CD1c-positive myeloid dendritic cell (primary cell): ENCODE data around the gene NEXMIF.
"Not testable (repeated sequence)": the region's sequence is repeated elsewhere in the genome, so short reads cannot be mapped to it uniquely, and the experiment has no call there.

Experiments
- DNase-seq: peaks from one replicate; pipeline ENCODE4 v3.0.0-alpha.2; 2016; ENCODE audit errors: extremely low spot score

NEXMIF gene

DNA sequence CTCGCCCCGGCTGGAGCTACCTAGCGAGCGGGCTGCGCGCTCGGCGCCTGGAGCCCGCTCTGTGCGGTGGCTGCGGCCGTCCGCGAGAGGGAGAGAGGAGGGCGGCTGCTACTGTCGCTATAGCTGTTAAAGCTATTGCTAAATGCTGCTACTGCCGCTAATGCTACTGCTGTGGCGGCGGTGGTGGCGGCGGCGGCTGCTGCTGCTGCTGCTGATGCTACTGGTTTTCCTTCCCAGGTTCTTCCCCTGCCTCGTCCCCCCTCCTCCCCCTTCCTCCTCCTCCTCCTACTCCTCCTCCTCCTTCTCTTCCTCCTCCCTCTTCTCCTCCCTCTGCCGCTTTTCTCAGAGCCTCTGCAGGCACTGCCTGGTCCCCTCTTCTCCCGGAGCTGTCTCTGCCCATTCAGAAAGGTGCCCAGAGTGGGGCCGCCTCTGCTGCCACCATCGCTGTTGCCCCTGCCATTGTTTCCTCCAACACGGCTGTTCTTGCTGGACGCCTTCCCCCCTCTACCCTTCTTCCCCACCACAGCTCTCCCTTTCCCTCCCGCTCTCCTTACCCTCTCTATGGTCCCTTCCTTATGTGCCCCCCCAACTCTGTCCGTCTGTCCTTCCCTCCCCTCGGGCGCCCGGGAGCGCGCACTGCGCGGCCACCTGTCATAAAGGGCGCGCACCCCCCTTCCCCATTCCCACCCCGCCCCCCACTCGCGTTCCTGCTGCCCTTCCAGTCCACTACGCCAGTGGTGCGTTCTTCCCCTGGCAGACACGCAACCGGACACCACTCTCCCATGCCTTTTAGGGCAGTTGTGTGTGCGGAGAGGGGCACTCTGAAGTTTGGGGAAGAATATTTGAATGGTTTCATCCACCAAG is at the start of gene NEXMIF:
NEXMIF (minus strand) TSS at position 228 of the 864 bp plus-strand sequence.
- DNase-seq = no peak

DNA sequence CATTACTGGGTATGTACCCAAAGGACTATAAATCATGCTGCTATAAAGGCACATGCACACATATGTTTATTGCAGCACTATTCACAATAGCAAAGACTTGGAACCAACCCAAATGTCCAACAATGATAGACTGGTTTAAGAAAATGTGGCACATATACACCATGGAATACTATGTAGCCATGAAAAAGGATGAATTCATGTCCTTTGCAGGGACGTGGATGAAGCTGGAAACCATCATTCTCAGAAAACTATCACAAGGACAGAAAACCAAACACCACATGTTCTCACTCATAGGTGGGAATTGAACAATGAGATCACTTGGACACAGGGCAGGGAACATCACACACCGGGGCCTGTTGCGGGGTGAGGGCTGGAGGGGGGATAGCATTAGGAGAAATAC is 36.7 kb upstream of the NEXMIF start:
- not testable (repeated sequence) for DNase-seq

DNA sequence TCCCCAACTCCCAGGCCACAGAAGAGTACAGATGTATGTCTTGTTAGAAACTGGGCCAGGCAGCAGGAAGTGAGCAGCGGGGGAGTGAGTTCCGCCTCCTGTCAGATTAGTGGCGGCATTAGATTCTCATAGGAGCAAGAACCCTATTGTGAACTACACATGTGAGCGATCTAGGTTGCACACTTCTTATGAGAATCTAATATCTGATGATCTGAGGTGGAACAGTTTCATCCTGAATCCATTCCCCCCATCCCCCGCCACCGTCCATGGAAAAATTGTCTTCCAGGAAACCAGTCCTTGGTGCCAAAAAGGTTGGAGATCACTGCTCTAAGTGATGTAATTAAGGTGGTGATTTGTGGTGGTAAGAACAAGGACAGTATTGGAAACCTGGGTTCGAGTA is 24.5 kb upstream of the NEXMIF start:
- DNase-seq = no peak

DNA sequence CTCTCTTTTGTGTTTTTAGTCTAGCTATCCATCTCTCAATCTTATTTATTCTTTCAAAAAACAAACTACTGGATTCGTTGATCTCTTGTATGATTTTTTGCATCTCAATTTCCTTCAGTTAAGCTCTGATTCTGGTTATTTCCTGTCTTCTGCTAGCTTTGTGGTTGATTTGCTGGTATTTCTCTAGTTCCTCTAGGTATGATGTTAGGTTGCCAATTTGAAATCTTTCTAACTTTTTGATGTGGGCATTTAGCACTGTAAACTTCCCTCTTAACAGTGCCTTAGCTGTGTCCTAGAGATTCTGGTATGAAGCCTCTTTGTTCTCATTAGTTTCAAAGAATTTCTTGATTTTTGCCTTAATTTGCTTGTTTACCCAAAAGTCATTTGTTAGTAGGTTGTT is 15.2 kb upstream of the NEXMIF start:
- DNase-seq = no peak

DNA sequence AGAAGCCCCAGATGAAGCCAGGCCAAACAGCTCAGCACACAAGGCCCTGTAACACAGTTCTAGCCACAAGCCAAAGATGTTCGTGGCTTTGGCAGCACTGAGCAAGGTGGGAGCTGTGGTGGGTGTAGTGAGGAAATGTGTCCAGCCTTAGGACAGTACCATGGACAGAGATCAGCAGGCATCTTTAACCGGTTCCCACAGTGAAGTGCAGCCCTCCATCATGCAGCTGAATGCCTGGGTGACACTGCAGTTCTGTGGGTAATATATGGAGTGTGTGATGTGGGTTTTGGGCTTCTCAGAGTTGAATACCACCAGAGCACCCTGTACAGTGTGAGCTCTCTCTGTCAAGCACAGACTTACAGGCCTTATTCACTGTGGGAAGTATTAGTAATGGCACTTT is 6.0 kb upstream of the NEXMIF start:
- DNase-seq = no peak

DNA sequence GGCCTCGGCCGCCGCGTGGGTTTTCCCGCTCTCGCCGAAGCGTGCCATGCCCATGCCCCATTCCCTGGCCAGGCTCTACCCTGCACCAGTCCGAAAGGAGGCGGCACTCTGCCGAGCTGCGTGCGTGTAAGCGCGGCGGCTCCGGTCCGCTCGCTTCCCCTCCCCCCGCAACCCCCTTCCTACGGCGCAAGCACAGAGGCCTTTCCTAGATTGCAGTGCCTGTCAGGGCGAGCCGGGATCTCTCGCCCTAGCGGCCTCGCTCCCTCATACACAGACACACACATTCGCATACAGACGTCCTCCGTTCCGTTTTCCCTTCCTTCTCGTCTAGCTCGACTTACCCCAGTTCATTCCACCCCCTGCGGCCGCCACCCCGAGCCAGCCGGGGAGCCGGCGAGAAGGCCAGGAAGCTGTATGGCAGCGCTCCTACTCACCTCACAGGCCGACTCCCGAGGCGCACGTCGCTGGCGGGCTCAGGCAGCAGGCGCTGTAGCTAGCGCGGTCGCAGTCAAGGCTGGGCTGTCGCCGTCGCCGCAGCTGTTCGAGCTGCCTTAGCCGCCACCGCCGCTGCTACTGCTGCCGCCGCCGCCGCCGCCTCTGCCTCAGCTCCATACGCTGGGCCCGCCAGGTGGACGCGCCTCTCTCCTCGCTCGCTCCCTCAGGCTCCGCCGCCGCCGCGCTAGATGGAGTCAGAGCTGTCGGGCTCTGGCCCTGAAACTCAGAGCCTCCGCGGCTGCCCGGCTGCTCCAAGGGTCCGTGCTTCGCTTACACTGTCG is 615 bp downstream of the NEXMIF start:
- DNase-seq = no peak

DNA sequence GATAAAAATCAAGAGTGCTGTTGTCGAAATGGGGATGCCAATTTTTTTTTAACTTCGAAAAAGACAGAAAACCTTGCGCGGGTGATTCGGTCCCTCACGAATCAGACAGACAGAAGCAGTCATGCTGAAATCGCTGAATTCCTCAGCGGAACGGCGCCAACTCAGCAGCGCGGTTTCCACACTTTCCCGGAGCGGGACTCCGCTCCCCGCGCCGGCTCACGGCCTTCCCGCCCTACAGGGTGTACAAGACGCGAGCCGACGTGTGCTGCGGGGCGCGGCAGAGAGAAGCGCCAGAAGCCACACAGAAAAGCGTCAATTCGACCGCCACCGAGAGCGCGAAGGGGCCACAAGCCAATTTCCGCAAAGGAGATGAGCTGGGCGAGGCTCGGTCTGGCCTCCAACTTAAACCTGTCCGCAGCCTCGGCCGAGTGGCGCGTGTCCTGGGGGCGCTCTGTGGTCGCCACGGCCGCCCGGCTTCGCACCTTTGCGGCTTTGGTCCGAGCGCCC is 1.3 kb downstream of the NEXMIF start:
- DNase-seq = no peak

DNA sequence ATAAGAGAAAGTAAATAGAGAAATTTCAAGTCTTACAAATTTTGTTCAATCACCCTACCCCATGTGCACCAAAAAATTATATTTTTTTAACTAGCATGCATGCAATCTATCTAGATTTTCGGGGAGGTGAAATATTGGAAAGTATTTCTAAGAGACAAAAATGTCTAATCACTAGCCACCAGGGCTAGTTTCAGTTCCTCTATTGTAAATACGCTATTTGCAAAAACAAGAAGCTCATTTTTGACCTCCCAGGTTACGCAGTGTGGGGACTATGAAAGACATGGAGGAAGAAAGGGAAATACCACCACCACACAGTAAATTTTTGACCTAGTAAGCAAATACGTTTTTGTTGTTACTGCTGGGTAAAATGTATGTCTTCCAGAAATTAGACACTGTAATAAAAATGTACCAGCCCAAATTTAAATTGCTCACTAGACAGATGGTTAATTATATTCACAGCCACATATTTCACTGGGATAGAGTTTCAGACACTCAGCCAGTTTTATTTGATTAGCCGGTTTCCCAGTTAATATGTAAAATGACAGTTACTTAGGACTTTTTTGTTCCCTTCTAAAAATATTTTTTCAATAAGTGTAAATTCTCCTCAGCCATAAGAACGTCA is 2.2 kb downstream of the NEXMIF start:
- peak; percentile 34 for DNase-seq

DNA sequence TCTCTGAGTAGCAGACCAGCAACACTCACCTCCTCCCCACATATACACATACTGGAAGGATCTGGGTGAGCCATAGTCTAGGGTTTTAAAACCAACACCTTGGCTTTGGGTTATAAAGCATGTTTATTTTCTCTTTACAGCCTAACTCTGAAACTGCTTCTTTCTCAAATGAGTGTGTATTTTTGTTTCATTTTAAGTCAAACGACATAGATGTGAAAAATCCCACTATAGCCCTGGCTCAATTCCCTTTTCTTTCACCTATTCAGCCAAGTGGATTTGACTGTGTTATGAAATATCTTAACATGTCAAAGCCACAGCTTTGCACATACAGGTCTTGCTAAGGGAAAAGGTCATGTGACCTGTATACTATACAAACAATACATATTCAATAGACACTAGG is 13.8 kb downstream of the NEXMIF start:
- DNase-seq = no peak

DNA sequence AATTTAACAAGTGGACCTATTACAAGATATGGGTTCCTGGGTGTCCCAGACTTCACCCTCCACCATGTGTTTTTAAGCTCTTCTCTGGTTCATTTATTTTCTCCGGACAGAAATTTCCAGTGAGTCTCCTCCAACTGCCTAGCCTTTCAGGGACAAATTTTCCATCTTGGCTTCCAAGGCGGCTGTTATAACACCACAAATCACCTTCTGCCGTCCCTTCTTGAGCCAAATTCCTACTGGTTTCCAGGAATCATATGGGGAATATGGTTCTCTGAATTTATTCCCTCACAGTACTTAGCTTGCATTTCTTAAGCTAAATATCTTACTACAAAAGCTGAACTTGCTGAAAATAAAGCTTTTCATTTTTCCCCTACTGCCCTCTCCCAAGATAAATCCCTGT is 18.8 kb downstream of the NEXMIF start:
- no peak for DNase-seq

DNA sequence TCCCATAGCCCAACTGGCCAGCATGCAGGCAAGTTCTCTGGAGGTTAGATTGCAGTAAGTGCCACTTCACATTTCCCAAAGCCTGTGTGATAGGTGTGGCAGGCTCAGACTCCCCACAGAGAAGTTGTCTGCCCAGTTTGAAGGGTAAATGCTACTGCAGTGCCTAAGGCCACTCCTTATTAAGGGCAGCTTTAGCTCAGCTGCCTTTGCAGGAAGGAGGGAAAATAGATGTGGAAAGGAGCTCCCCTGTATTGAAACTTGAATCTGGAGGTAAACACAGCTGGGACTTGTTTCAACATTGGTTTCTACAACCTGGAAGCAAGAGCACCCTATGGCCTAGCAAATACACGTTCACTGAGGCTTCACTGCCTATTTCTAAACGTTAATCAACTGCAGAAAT is 22.4 kb downstream of the NEXMIF start:
- no peak for DNase-seq

DNA sequence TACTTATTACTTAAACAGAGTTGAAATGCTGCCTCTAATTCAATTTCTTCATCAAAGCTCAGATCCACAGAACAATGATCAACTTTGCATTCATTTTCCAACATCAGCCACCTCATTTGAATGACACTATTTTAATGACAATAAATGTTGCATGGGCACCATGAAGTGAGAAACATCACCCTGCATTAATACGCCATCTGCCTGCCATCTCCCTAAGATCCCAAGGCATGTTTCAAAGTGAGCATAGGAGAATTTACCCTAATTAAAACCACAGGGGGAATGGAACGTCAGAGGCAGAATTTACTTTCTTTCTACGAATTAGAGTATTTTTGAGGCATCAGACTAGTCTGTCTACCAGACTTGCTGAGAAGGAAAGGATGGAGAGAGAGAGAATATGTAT is 32.7 kb downstream of the NEXMIF start:
- DNase-seq = no peak

DNA sequence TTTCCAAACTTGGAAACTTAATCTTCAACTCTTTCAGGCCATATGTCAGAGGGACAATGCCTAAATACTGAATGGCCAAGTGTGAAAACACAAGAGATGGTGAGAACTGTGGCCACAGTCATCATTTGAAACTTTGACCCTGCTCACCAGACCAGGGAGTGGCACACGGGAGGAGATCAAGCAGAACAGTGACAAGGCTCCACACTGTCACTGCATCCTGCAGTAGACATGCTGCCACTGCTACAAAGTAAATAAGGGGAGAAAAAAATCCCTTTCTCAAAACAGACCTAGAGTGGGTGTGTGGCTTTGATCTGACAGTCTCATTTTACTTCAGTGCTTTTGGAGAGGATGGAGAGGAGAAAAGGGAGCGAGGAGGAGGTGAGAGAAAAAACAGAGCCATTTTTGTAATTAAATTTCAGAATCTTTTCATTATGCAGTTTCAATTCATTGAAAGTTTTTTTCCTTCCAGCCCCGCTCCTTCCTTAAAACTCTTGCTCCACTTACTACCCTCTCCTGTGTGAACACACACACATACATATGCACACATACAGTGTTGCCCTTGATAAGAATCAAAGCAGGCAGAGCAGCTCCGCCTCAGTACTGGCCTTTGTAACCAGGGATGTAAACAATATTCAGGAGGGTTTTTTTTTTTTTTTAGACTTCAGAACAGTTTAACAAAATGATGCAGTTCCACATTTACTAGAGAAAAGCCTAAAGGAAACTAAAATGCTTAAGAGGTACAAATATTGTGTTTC is 34.4 kb downstream of the NEXMIF start:
- DNase-seq = no peak

DNA sequence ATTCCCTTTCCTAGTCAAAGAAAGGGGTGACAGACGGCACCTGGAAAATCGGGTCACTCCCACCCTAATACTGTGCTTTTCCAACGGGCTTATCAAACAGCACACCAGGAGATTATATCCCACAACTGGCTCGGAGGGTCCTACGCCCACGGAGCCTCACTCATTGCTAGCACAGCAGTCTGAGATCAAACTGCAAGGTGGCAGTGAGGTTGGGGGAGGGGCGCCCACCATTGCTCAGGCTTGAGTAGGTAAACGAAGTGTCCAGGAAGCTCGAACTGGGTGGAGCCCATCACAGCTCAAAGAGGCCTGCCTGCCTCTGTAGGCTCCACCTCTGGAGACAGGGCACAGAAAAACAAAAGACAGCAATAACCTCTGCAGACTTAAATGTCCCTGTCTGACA is 42.9 kb downstream of the NEXMIF start:
- DNase-seq = not testable (repeated sequence)

DNA sequence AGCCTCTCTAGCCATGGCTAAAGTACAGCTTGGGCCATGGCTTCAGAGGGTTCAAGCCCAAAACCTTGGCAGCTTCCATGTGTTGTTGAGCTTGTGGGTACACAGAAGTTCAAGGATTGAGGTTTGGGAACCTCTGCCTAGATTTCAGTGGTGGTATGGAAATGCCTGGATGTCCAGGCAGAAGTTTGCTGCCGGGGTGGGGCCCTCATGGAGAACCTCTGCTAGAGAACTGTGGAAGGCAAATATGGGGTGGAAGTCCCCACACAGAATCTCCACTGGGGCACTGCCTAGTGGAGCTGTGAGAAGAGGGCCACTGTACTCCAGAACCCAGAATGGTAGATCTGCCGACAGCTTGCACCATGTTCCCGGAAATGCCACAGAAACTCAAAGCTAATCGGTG is 59.5 kb downstream of the NEXMIF start:
- DNase-seq = no peak

DNA sequence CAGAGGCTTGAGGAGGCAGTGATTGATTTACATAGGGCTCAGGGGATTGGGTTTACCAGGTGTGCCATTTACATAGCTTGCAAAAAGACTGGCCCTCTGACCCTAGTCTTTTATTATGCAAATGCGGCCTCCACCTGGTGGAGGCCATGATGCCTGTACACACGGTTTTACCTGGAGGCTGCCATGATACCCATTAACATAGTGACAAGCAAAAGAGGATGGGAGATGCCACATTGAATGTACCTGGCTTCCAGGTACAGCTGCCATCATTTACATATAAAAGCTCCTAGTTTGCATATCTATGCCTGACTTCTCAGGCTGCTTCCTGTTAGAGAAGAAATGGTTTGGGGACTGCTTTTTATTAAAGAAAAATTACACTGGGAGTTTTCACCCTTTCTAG is 72.0 kb downstream of the NEXMIF start:
- DNase-seq = no peak

DNA sequence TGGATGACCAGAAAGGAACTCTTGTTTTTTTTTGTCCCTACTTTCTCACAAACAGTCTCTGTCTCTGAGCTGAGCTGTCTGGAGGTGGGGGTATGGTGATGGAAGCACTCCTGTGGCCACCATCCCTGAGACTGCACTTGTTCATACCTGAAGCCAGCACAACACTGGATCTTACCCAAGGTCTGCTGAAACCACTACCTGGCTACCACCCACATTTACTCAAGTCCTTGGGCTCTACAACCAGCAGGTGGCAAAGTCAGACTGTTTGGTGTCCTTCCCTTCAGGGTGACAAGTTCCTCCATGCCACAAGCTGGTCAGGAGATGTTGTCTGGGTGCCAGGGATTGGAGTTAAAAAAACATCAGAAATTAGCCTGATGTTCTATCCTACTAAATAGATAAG is 89.7 kb downstream of the NEXMIF start:
- DNase-seq = no peak

DNA sequence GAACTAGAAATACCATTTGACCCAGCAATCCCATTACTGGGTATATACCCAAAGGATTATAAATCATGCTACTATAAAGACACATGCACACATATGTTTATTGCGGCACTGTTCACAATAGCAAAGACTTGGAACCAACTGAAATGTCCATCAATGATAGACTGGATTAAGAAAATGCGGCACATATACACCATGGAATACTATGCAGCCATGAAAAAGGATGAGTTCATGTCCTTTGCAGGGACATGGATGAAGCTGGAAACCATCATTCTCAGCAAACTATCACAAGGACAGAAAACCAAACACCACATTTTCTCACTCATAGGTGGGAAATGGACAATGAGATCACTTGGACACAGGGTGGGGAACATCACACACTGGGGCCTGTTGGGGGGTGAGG is 105.5 kb downstream of the NEXMIF start:
- DNase-seq = not testable (repeated sequence)

DNA sequence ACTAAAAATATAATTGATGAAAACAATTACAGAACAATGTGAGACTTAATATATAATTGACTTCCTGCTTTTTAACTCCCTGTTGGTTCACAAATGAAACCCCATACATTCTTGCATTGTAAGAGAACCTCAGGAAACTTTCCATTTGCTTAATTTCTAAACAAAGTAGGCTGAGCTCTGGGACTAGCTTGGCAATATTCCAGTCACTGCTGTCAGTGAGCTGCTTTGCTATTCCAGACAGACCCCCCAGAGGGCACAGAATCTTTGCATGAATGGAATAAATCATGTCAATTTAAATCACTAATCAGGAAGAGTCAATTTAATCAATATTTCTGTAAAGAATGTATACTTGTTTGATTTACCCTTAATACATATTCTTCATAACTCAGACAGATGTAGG is 110.6 kb downstream of the NEXMIF start:
- no peak for DNase-seq

DNA sequence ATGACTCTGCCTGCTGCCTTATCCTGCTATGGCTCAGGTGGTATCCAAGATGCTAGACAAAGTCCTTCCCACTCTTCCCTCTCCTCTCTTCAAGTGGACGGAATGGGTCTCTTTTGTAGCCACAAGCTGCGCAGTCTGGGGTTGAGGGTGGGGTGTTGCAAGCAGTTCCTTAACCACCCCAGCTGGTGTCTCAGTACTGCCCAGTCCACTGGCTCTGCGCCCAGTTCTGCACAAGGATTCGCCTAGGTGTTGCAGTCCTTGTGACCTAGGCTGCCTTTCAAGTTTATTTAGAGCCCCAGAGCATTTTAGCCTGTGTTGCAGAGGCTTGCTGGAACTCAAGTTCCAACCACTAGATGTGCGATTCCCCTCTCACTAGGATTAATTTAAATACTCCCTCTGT is 120.7 kb downstream of the NEXMIF start:
- DNase-seq = no peak

DNA sequence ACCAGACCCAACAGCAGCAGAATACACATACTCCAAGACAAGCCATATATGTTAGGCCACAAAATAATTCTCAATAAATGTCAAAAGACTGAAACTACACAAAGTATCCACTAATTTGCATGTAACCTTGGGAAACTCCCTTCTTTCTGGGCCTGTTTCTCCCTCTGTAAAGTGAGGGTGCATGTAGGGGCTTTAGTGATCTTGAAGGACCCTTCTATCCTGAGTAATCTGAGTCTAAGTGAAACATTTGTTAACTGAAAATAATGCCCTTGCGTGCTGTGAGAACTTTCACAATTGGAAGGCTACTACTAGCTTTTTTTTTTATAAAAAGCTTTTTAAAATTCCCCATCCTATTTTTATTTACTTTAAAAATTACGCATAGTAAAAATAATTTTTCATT is 125.2 kb downstream of the NEXMIF start:
- DNase-seq = no peak
